ENCODE measurements around the gene ATP9B.

The ATP9B gene

DNA sequence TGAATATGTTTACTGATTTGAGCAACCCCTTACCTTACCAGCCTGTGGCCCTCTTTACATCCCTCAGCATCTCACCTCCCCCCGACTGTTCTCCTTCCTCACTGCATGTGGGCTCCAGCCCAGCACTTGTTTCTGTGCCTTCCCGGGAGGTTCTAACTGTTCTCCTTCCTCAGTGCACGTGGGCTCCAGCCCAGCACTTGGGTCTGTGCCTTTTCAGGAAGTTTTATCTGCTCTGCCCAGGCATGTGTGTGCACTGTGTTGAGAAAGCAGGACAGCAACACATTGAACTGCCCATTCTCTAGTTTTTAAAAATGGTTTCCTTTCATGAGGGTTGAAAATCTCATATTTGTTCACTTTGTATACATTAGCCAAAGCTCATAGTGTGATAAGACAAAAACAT lies 158.4 kb downstream of the ATP9B start:
- ChIA-PET CTCF (no interaction called here), POLR2A (no interaction called here)
- no peak overlapping the region for H3K4me3 ChIP-seq (ENCODE audit: low read depth, low read length)

DNA sequence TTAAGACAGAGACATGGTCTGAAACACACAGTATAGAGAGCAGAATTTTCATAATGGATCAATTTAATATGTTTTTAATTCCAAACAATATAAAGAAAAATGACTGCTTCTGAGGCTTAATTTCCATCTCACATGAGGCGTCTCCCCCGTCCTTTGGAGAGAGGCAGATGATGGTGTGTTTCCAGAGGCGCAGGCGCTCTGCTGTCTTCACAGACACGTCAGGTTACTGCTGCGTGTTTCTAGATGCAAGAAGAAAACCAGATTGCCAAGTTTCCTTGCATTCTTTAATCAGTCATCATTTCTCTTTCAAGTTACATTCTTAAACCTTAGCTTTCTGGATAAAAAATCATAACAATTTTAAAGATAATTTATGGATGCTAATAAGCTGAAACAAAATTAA lies 160.2 kb downstream of the ATP9B start:
- Histone ChIP-seq H3K4me1 (ENCODE audit: control insufficient read depth, insufficient read depth, low read length) (no peaks in the 10 kb centered on the region), H3K27ac (ENCODE audit: extremely low read depth, low read depth, low read length) (no peak overlapping the region), H3K36me3 (ENCODE audit: control insufficient read depth in 2 of 2, insufficient read depth in 1 of 2, low read length in 2 of 2) (no peaks in the 10 kb centered on the region), H3K4me3 (ENCODE audit: low read depth, low read length) (no peak overlapping the region), H3K9me3 (ENCODE audit: control insufficient read depth, insufficient read depth, low read depth, low read length) (no peaks in the 10 kb centered on the region)
- ChIA-PET POLR2A (no interaction called here), CTCF (no interaction called here)
- TF ChIP-seq GLIS1 (tag by site-specific recombination; IDR thresholded peaks at IDR 0.05) (no peak), ZSCAN16 (tag by site-specific recombination; IDR thresholded peaks at IDR 0.05) (no peak), ZNF350 (tag by site-specific recombination; IDR thresholded peaks at IDR 0.05) (no peak), ZNF10 (tag by site-specific recombination; IDR thresholded peaks at IDR 0.05) (no peak), ZNF223 (tag by site-specific recombination; IDR thresholded peaks at IDR 0.05) (no peak)

More for the DNA sequence above, 158.4 kb downstream of the ATP9B start:
- Histone ChIP-seq H3K9me3 (ENCODE audit: control insufficient read depth, insufficient read depth, low read depth, low read length) (no peaks in the 10 kb centered on the region), H3K36me3 (ENCODE audit: control insufficient read depth in 2 of 2, insufficient read depth in 1 of 2, low read length in 2 of 2) (no peaks in the 10 kb centered on the region), H3K4me1 (ENCODE audit: control insufficient read depth, insufficient read depth, low read length) (no peaks in the 10 kb centered on the region), H3K27ac (ENCODE audit: extremely low read depth, low read depth, low read length) (no peak overlapping the region)
- TF ChIP-seq ZNF214 (tag by site-specific recombination; IDR thresholded peaks at IDR 0.05; ENCODE audit: borderline replicate concordance) (no peak), KLF1 (tag by site-specific recombination; IDR thresholded peaks at IDR 0.05) (no peak)
- TF ChIP-seq, protein P1, sequence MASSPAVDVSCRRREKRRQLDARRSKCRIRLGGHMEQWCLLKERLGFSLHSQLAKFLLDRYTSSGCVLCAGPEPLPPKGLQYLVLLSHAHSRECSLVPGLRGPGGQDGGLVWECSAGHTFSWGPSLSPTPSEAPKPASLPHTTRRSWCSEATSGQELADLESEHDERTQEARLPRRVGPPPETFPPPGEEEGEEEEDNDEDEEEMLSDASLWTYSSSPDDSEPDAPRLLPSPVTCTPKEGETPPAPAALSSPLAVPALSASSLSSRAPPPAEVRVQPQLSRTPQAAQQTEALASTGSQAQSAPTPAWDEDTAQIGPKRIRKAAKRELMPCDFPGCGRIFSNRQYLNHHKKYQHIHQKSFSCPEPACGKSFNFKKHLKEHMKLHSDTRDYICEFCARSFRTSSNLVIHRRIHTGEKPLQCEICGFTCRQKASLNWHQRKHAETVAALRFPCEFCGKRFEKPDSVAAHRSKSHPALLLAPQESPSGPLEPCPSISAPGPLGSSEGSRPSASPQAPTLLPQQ (tag by site-specific recombination; IDR thresholded peaks at IDR 0.05): no peak

DNA sequence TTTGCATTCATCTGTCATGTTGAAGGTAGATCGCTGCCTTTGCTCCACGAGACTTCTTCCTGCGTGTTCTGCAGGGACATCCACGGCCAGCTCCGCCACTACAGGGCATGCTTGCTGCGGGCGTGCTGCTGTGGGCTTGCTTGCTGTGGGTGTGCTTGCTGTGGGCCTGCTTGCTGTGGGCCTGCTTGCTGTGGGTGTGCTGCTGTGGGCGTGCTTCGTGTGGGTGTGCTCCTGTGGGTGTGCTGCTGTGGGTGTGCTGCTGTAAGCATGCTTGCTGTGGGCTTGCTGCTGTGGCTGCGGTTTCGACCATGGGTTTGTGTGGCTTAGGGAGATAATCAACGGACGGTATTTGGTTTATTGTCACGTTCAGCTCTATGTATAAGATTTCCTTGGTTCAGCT lies 165.2 kb downstream of the ATP9B start:
- H3K27ac ChIP-seq (ENCODE audit: extremely low read depth, low read depth, low read length): no peak overlapping the region
- ChIA-PET POLR2A (no interaction called here), CTCF (interaction anchor here (0.5 kb wide), 1 partner anchor 31 kb away, joined by 6 read pairs; no protein-coding TSS in a partner anchor)
- H3K4me1 ChIP-seq (ENCODE audit: control insufficient read depth, insufficient read depth, low read length): no peaks in the 10 kb centered on the region
- no peak overlapping the region for H3K4me3 ChIP-seq (ENCODE audit: low read depth, low read length)
- TF ChIP-seq EGR2 (tag by site-specific recombination; IDR thresholded peaks at IDR 0.05; ENCODE audit: low read depth) (peak; percentile 92), KLF9 (tag by site-specific recombination; IDR thresholded peaks at IDR 0.05; ENCODE audit: low read depth) (peak; percentile 28; the same call in 1 of the 2 replicates), ZNF785 (tag by site-specific recombination; IDR thresholded peaks at IDR 0.05) (no peak), ZNF510 (tag by site-specific recombination; IDR thresholded peaks at IDR 0.05; ENCODE audit: insufficient replicate concordance) (no peak), ZNF473 (tag by site-specific recombination; IDR thresholded peaks at IDR 0.05) (no peak), ZFHX2 (tag by site-specific recombination; conservative IDR thresholded peaks at IDR 0.05) (peak; percentile 95), ZNF426 (tag by site-specific recombination; IDR thresholded peaks at IDR 0.05) (no peak), ZNF792 (tag by site-specific recombination; IDR thresholded peaks at IDR 0.05) (no peak)
- H3K36me3 ChIP-seq (ENCODE audit: control insufficient read depth in 2 of 2, insufficient read depth in 1 of 2, low read length in 2 of 2): no peaks in the 10 kb centered on the region
- no peaks in the 10 kb centered on the region for H3K9me3 ChIP-seq (ENCODE audit: control insufficient read depth, insufficient read depth, low read depth, low read length)

DNA sequence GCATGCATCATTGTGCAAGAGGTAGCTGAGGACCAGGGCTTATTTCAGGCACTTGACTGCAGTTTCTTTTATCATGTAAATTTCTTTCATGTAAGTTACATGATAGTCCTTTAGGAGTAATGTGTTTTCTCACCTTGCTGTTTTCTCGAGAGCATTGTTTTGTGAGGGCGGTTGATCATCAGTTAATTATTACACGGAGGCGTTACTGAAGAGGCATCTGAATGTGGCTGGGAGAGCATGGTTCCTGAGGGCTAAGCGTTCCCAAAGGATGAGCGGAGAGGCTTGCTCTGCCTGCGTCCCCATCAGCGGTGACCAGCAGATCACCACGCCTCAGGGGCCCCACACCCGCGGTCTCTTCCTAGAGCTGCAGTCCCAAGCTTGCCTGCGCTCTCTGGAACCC lies 170.4 kb downstream of the ATP9B start:
- Histone ChIP-seq H3K4me1 (ENCODE audit: control insufficient read depth, insufficient read depth, low read length) (peaks cover 13% of the 10 kb centered on the region), H3K36me3 (ENCODE audit: control insufficient read depth in 2 of 2, insufficient read depth in 1 of 2, low read length in 2 of 2) (no peaks in the 10 kb centered on the region), H3K27ac (ENCODE audit: extremely low read depth, low read depth, low read length) (no peak overlapping the region), H3K9me3 (ENCODE audit: control insufficient read depth, insufficient read depth, low read depth, low read length) (no peaks in the 10 kb centered on the region), H3K4me3 (ENCODE audit: low read depth, low read length) (no peak overlapping the region)
- ChIA-PET POLR2A (no interaction called here), CTCF (no interaction called here)
- TF ChIP-seq OVOL3 (tag by site-specific recombination; IDR thresholded peaks at IDR 0.05) (no peak), ZNF600 (tag by site-specific recombination; IDR thresholded peaks at IDR 0.05) (no peak), ZNF423 (tag by site-specific recombination; IDR thresholded peaks at IDR 0.05) (no peak), ZNF112 (tag by site-specific recombination; IDR thresholded peaks at IDR 0.05) (no peak), ZNF133 (tag by site-specific recombination; IDR thresholded peaks at IDR 0.05) (no peak), ZNF16 (tag by site-specific recombination; IDR thresholded peaks at IDR 0.05; ENCODE audit: low read depth) (no peak), ZNF274 (IDR thresholded peaks at IDR 0.05; ENCODE audit: low read length) (no peak), ZNF274 (tag by site-specific recombination; IDR thresholded peaks at IDR 0.05; ENCODE audit: borderline replicate concordance) (no peak), HOXA7 (CRISPR knock-in tag; IDR thresholded peaks at IDR 0.05; ENCODE audit: borderline replicate concordance) (no peak)
- TF ChIP-seq, protein P2, sequence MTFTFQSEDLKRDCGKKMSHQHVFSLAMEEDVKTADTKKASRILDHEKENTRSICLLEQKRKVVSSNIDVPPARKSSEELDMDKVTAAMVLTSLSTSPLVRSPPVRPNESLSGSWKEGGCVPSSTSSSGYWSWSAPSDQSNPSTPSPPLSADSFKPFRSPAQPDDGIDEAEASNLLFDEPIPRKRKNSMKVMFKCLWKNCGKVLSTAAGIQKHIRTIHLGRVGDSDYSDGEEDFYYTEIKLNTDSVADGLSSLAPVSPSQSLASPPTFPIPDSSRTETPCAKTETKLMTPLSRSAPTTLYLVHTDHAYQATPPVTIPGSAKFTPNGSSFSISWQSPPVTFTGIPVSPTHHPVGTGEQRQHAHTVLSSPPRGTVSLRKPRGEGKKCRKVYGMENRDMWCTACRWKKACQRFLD (tag by site-specific recombination; IDR thresholded peaks at IDR 0.05): no peak
- TF ChIP-seq, protein P3, sequence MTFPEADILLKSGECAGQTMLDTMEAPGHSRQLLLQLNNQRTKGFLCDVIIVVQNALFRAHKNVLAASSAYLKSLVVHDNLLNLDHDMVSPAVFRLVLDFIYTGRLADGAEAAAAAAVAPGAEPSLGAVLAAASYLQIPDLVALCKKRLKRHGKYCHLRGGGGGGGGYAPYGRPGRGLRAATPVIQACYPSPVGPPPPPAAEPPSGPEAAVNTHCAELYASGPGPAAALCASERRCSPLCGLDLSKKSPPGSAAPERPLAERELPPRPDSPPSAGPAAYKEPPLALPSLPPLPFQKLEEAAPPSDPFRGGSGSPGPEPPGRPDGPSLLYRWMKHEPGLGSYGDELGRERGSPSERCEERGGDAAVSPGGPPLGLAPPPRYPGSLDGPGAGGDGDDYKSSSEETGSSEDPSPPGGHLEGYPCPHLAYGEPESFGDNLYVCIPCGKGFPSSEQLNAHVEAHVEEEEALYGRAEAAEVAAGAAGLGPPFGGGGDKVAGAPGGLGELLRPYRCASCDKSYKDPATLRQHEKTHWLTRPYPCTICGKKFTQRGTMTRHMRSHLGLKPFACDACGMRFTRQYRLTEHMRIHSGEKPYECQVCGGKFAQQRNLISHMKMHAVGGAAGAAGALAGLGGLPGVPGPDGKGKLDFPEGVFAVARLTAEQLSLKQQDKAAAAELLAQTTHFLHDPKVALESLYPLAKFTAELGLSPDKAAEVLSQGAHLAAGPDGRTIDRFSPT (tag by site-specific recombination; IDR thresholded peaks at IDR 0.05): no peak

Measured in HEK293 (cell line).